Activated CD4-positive, alpha-beta T cell treated with anti-CD3 and anti-CD28 coated beads for 1 hour (primary cell): ENCODE measurements around the gene UGT1A5.
A peak's percentile ranks its signal among the peaks of the same experiment; 100 is the strongest.

Experiments used
- DNase-seq: peaks from one replicate; pipeline ENCODE4 v3.0.0-alpha.2; 2020

Gene UGT1A5

GRCh38 chr2:233811732-233812131, 99.0 kb downstream of the UGT1A5 start:
- peak; percentile 4 for DNase-seq

DNA sequence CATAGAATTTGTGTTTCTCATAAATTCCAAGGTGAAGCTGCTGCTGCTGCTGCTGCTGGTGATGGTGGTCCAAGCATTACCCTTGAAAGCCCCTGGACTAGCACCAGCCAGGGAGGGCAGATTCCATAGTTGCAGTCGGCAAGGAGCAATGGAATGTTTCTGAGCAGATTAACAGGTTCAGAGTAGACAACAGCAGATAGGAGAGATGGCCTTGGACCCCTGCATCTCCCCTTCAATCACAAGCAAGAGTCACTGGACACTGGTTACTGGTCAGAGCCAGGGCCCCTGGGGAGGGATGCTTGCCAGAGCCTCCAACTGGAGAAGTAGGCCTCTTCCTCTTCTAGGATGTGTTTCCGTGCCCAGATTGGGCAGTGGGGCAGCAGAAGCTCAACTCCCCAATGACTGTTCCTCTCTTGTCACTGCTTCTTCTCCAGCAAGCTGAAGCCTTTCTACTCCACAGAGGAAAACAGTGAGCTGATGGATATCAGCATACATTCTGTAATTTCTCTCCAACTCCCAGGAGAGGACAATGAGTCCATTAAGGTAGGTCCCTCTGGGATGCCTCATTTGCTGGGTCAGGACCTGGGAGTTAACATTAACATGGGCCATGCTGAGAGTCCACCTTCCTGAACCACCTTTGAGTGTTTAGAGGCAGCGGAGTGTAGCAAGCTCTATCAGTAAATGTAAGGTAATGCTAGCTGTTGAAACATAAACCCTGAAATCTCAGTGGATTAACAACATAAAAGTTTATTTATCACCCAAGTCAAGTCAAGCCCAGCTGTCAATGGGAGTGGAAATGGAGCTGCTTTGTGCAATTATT, 100.7 kb downstream of the UGT1A5 start:
- no peak for DNase-seq

DNA sequence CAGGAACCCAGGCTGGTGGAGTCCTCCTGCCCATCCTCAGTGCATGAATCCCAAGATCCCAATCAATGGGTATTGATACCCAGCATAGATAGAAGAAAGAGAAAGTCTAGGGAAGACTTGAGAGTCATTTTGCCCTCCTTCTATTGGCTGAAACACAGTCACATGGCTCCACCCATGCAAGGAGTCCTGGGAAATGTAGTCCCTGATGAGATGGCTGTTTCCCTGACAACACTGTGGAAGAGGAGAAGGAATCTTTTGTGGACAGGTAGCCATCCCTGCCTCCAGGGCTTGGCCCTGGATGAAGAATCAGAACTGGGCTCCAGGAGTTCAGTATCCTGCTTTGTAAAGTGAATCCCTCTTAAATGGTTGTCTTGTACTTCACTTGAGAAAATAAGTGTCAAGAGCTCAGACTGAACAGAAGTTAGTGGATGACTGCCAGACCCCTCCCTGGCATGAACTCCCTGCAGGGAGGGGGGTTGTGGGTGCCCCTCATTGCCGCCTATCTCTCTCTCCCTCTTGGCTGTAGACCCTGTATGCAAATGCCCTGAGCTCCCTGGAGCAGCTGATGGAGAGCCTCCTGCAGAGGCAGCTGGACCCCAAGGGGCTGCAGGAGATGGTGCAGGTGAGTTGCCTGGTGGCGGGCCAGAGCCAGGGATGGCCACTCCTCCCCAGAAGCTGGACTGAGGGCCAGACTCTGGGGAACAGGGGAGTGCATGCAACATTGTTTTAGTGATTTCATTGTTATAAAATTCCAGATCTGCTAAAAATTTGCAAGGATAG, 101.5 kb downstream of the UGT1A5 start:
- DNase-seq = no peak

DNA sequence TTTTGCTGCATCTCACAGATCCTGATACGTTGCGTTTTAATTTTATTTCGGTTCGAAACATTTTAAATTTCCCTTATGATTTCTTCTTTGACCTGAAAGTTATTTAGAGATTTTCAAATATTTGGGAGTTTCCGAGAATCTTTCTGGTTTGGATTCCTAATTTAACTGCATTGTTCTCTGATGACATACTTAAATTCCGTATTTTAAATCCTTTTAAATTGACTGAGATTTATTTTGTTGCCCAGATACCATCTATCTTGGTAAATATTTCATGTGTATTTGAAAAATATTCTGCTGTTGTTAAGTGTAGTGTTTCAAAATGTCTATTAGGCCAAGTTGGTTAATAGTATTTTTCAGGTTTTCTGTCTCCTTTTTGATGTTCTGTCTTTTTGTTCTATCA, 103.2 kb downstream of the UGT1A5 start:
- no peak for DNase-seq

DNA sequence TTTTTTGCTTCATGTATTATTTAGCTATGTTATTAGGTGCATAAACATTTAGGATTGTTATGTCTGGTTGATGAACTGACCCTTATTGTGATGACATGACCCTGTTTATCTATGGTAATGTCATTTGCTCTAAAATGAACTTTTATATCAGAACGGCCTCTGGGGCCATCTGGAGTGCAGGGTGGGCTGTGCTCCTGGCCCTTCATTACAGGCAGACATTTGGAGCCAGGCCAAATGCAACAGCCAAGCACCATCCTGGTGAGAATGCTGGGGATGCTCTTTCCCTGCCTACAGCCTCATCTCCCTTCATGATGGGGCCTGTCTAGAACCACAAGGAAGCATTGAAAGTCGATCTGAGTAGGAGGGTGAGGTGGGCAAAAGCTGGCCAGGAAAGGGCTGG, 103.6 kb downstream of the UGT1A5 start:
- no peak for DNase-seq

GRCh38 chr2:233816771-233817170, 104.1 kb downstream of the UGT1A5 start:
- DNase-seq = no peak

DNA sequence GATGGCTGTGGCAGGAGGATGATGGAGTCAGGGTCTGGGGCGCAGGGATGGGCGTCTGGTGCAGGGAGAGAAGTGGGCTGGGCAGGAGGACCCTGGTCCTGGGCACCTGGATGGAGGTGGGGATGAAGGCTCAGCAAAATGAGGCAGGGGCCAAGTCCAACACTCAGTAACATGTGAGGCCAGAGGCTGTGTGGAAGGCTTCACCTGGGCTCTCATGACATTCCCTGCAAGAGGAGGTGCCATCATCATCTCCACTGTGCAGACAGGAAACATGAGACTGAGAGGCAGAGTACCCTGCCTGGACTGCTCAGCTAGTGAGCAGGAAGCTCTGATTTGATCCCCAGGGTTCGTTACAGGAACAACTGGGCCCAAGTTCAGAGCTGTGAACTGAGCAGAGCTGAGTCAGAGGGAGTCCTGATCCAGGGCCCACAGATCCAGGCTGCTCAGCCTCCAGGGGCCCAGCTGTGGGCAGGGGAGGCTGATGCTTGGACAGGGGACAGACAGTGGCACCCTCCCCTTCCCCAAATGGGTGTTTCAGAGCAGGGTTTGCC, 104.7 kb downstream of the UGT1A5 start:
- no peak for DNase-seq

DNA sequence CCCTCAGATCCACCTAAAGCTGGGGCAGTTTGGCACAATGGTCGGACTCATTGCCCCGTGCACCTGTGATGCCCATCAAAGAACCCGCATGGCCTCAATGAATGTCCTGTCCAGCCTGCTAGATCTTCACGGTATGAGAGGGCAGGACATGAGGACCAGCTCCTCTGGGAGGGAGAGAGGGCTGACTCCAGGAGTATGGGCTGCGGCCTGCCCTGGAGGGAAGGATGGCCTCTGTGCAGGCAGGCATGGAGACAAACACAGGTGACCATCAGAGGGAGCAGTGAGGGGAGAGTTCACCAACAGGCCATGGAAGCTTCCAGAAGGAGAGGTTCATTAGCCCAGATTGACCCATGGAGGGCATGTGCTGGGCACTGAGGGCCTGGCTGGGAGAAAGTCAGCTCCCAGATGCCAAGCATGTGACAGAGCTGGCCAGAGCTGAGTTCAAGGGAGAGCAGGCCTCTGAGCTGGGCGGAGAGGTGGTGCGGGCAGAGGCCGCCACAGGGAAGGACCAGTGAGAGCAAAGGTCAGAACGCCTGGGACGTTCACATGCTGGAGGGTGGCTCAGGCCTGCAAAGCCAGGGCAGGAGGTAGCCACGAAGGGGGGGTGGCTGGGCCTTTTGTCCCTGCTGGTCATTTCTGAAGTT, 105.4 kb downstream of the UGT1A5 start:
- DNase-seq = no peak

DNA sequence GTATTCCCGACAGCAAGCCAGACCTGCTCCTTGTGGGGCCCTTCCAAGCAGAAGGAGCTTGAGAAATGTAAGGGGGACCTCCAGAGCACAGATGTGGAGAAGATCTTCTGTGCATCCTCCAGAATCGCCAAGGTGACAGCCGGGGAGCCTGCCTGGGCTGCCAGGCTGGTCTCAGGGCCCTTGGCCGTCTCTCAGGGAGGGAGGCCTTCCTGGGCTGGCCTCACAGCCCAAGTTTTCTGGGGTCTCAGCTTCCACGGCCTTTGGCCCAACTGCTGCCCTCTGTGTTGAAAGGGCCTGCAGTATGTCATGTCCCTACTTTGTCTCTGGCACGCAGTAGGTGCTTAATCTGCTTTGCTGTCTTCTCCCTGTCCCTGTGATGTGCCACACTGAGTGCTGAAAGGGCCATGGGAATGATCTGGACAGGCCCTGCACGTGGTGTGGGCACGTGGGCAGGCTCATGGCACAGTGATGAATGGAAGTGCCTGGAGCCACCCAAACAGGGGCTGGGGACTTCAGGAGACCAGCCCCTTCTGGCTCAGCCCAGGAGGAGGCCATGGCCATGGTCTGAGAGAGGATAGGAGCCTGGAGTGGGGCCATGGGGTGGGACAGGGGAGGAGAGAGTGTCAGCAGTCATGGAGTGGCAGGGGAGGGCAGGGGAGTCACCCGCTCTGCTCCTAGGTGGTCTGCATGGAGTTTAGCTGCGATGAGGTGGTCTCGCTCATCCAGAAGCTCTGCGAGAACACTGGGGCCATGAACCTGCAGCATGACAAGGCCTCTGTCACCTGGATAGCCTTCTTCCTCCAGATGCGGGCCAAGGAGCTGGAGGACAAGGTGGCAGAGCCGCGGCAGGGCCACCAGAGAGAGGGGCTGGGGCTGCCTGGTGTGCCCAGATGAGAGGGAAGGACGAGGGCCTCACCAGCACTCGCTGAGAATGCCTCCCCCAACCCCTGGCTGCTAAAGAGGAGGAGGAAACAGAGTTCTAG, 106.2 kb downstream of the UGT1A5 start:
- DNase-seq = no peak

DNA sequence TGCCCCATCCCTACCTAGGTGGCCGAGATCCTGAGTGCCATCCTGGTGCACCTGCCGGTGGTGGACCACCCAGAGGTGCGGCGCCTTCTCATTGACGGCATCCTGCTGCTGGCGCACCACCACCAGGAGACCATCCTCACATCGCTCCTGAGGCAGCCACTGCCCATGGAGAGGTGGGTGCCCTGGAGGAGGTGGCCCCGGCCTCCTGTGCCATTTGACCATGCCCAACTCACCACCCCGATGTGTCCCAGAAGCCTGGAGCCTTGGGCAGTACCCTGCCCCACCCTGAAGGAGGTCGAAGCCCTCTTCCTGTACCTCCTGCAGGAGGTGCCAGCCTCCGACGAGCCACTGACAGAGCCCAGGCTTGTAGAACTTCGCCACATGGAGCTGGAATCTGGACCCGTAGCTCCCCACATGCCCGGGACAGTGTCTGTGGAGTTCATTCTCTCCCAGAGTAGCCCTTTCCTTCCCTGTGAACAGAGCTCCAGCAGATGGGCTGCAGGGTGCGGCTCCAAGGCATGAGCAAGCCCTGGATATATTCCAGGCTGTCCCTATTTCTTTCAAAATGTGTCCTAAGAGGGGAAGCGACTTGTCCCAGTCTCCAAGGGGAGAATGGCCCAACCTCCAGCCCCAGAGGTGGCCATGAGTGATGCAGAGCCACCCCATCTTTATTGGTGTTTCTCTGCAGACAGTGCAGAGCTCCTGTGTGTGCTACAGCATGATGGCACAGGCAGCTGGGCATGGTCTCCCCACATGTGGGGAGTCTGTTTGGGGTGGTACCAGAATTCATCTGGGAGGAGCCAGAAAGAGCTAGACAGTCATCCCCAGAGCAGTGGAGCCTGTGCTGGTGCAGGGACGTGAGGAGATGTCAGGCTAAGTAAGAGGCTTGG, 107.4 kb downstream of the UGT1A5 start:
- DNase-seq = no peak

GRCh38 chr2:233820774-233821105, 108.0 kb downstream of the UGT1A5 start:
- DNase-seq = no peak

- no peak for DNase-seq
Measured at GRCh38 chr2:233821196-233821595, 108.5 kb downstream of the UGT1A5 start.

DNA sequence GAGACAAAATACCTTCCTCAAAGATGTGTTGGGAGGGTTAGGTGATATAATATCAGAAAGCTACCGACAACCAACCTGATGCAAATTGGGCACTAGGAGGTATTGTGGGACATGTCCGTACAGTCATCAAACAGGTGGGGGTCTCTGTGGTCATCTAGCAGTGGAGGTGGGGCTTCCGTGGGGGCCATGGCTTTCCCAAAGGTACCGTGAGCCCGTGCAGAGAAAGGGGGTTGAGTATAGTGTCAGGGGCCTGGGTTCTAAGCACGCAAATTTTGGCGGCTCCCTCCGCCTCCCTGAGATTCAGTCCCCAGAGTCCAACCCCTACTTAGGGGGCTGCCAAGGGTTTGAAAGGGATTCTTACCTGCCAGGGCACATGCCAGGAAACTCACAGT, 109.0 kb downstream of the UGT1A5 start:
- DNase-seq = no peak

DNA sequence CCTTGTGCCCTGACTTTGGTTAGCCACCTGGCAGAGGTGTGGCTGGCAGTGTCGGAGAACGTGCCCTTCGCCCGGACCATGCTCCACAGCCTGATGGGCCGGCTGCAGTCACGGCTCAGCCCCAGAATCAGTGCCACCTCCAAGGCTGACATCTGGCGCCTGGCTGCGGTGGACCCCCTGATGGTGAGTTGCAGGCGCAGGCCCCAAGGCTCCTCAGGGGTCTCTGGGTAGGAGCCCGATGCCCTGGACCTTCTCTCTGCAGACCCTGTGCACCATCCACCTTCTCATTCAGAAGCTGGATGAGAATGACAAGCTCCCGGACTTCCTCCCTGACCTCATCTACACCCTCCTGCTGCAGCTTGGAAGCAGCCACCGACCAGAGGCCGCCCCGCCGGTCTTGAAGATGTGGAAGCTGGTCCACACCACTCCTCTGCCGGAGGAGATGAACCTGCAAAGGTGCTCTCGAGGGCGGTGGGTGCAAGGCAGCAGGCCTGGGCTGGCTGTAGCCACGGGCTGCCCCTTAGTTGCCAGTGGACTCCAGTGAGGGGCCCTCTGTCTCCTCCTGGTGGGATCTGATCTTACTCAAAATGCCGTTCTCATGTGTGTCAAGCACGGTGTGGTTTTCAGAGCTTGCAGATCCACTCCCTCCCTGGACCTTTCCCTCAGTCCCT, 109.5 kb downstream of the UGT1A5 start:
- DNase-seq = peak; percentile 4
